ENCODE data around the gene ADGRB2.
A peak's percentile ranks its signal among the peaks of the same experiment; 100 is the strongest.

ADGRB2 gene

GRCh38 chr1:31746687-31747086, 17.5 kb downstream of the ADGRB2 start:
- TF ChIP-seq, protein P1, sequence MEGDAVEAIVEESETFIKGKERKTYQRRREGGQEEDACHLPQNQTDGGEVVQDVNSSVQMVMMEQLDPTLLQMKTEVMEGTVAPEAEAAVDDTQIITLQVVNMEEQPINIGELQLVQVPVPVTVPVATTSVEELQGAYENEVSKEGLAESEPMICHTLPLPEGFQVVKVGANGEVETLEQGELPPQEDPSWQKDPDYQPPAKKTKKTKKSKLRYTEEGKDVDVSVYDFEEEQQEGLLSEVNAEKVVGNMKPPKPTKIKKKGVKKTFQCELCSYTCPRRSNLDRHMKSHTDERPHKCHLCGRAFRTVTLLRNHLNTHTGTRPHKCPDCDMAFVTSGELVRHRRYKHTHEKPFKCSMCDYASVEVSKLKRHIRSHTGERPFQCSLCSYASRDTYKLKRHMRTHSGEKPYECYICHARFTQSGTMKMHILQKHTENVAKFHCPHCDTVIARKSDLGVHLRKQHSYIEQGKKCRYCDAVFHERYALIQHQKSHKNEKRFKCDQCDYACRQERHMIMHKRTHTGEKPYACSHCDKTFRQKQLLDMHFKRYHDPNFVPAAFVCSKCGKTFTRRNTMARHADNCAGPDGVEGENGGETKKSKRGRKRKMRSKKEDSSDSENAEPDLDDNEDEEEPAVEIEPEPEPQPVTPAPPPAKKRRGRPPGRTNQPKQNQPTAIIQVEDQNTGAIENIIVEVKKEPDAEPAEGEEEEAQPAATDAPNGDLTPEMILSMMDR (IDR thresholded peaks at IDR 0.05; ENCODE audit: low read depth, low read length): no peak
- no peak overlapping the region for H3K4me3 ChIP-seq (ENCODE audit: low read depth, low read length)

GRCh38 chr1:31745946-31746670, 18.0 kb downstream of the ADGRB2 start:
- TF ChIP-seq, protein P1 (IDR thresholded peaks at IDR 0.05; ENCODE audit: low read depth, low read length): no peak
- no peak overlapping the region for H3K4me3 ChIP-seq (ENCODE audit: low read depth, low read length)

GRCh38 chr1:31745096-31745945, 18.8 kb downstream of the ADGRB2 start:
- TF ChIP-seq, protein P1 (IDR thresholded peaks at IDR 0.05; ENCODE audit: low read depth, low read length): peak; percentile 94
- no peak overlapping the region for H3K4me3 ChIP-seq (ENCODE audit: low read depth, low read length)

GRCh38 chr1:31744165-31744888, 19.8 kb downstream of the ADGRB2 start:
- TF ChIP-seq, protein P1 (IDR thresholded peaks at IDR 0.05; ENCODE audit: low read depth, low read length): no peak
- H3K4me3 ChIP-seq (ENCODE audit: low read depth, low read length): no peak overlapping the region

GRCh38 chr1:31742462-31743212, 21.5 kb downstream of the ADGRB2 start:
- TF ChIP-seq, protein P1 (IDR thresholded peaks at IDR 0.05; ENCODE audit: low read depth, low read length): no peak
- no peak overlapping the region for H3K4me3 ChIP-seq (ENCODE audit: low read depth, low read length)

DNA sequence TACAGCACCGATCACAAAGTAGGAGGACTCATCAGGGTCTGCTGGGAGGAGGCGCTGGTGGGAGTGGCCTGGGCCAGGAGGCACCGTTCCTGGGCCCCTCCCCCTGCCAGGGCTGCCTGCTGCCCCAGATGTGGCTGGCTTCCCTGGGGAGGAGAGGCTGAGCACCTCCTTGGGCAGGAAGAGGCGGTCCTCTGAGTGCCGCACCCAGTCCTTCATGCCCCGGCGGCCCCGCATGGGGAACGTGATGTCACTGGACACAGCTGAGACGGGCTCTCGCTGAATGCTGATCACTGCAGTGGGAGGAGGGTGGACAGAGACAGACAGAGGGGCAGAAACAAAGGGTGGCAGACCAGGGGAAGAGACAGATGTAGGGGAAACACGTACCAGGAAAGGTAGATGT, 24.8 kb downstream of the ADGRB2 start:
- no peak overlapping the region for H3K4me3 ChIP-seq (ENCODE audit: low read depth, low read length)
- TF ChIP-seq, protein P1 (IDR thresholded peaks at IDR 0.05; ENCODE audit: low read depth, low read length): no peak

Data from WI38 (cell line).